ENCODE measurements around the gene ITIH3. TPM values are rescaled to one million over a fixed set of nuclear protein-coding genes. Genes with fewer than 3 reads are reported as not detected.

The ITIH3 gene
- total and polyA plus RNA-seq, 9 donors: 0.23 to 14.2 (median 1.8) TPM

DNA sequence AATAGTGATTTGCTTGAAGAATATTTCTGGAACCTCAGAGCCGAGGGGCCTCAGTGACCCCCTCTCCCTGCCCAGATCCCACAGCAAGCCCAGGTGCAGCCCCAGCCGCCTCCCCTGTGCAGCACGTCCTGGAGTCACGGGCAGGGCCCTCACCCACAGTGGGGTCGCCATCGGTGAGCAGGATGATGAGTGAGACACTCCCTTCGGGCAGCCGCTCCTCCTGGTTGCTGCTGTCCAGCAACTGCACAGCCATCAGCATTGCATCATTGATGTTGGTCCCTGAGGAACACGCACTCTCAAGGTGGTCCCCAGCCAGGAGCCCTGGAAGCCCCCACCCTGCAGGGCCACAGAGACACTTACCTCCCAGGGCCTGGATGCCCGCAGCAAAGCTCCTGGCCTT, 29.4 kb downstream of the ITIH3 start:
- 93 to 97% (median 97%) methylated on average over 10 of the region's 10 CpGs for WGBS, 3 donors
- no peaks in the 10 kb centered on the region for H3K9me3 ChIP-seq
- H3K27ac ChIP-seq: no peak overlapping the region
- no peaks in the 10 kb centered on the region for H3K36me3 ChIP-seq
- intact Hi-C loops (cut with DNase I): no loop called here
- no peaks in the 10 kb centered on the region for H3K4me1 ChIP-seq (ENCODE audit: insufficient read depth)
- TF ChIP-seq, protein P1, sequence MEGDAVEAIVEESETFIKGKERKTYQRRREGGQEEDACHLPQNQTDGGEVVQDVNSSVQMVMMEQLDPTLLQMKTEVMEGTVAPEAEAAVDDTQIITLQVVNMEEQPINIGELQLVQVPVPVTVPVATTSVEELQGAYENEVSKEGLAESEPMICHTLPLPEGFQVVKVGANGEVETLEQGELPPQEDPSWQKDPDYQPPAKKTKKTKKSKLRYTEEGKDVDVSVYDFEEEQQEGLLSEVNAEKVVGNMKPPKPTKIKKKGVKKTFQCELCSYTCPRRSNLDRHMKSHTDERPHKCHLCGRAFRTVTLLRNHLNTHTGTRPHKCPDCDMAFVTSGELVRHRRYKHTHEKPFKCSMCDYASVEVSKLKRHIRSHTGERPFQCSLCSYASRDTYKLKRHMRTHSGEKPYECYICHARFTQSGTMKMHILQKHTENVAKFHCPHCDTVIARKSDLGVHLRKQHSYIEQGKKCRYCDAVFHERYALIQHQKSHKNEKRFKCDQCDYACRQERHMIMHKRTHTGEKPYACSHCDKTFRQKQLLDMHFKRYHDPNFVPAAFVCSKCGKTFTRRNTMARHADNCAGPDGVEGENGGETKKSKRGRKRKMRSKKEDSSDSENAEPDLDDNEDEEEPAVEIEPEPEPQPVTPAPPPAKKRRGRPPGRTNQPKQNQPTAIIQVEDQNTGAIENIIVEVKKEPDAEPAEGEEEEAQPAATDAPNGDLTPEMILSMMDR (IDR thresholded peaks at IDR 0.05): no peak
- TF ChIP-seq POLR2A (IDR thresholded peaks at IDR 0.05): no peak
- no peak for TF ChIP-seq EP300 (IDR thresholded peaks at IDR 0.05)
- H3K4me3 ChIP-seq: no peak overlapping the region
- DNase-seq: no peak
- H3K27me3 ChIP-seq: no peaks in the 10 kb centered on the region

DNA sequence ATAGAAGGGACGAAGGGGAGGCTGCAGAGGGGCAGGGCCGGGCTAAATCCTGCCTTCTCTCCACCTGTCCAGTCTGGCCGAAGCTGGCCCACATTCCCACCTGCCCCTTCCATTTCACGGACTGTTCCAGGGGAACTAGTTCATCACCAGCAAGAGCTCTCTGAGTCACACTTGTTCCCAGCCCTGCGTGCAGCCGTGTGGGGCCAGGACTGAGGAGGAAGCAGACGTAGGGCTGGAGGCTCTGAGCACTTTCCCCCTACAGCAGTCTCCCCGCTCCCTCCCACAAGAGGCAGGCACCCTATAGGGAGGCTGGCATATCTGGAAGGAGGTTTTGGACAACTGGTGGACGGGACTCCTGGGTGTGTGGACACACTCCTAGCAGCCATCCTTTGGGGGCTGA, 32.8 kb downstream of the ITIH3 start:
- 51 to 63% (median 56%) methylated on average over 8 to 9 of the region's 9 CpGs for WGBS, 3 donors
- Histone ChIP-seq H3K27ac (no peak overlapping the region), H3K27me3 (no peaks in the 10 kb centered on the region), H3K36me3 (no peaks in the 10 kb centered on the region), H3K9me3 (no peaks in the 10 kb centered on the region), H3K4me1 (ENCODE audit: insufficient read depth) (no peaks in the 10 kb centered on the region), H3K4me3 (no peak overlapping the region)
- intact Hi-C loops (cut with DNase I): no loop called here
- TF ChIP-seq, protein P1 (IDR thresholded peaks at IDR 0.05): no peak
- no peak for TF ChIP-seq POLR2A (IDR thresholded peaks at IDR 0.05)
- no peak for TF ChIP-seq EP300 (IDR thresholded peaks at IDR 0.05)
- no peak for DNase-seq

DNA sequence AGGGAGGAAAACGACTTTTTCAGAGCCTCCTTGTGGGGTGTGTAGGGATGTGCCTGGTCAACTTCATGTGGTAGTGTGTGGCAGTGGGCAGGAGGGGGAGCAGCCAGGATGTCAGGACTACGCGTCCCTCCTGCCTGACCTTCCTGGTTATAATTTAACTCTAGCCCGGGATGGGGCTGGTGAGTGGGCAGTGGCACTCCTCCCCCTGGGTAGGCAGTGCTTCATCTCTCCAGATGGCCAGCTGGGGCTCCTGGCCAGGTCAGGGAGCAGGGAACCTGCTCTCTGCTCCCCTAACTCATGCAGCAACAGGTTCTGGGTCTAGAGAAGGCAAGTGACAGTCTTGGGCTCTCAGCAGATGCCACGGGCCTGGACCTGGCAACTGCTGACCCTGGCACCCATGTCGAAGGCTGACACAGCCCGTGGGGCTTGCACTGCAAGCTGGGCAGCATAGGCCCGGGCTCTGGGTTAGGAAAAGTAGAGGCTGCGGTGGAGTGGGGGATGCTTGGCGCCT, 33.3 kb downstream of the ITIH3 start:
- intact Hi-C loops (cut with DNase I): no loop called here
- Histone ChIP-seq H3K36me3 (no peaks in the 10 kb centered on the region), H3K9me3 (no peaks in the 10 kb centered on the region), H3K27ac (no peak overlapping the region), H3K4me1 (ENCODE audit: insufficient read depth) (no peaks in the 10 kb centered on the region), H3K27me3 (no peaks in the 10 kb centered on the region), H3K4me3 (no peak overlapping the region)
- no peak for DNase-seq
- no peak for TF ChIP-seq EP300 (IDR thresholded peaks at IDR 0.05)
- TF ChIP-seq, protein P1 (IDR thresholded peaks at IDR 0.05): no peak
- no peak for TF ChIP-seq POLR2A (IDR thresholded peaks at IDR 0.05)
- 53 to 62% (median 55%) methylated on average over 10 of the region's 10 CpGs for WGBS, 3 donors

DNA sequence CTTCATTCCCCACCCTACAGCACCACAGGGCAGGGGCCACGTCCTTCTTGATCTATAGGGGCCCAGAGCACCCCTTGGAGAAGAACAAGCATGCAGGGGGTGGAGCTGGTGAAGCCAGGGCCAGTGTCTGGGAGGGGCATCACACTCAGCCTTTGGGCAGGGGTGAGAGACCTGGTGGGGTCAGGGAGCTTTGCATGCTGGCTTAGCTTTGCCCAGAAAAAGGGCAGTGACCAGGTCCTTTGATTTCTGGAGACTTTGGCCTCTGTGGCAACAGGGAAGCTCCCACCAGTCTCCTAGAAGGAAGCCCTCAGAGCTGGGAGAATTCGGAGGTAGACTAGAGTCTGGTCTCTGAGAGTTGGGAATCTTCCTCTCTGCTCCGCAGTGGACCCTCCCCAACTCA, 34.9 kb downstream of the ITIH3 start:
- intact Hi-C loops (cut with DNase I): no loop called here

More for the DNA sequence above, 34.9 kb downstream of the ITIH3 start:
- DNase-seq: no peak
- TF ChIP-seq POLR2A (IDR thresholded peaks at IDR 0.05): no peak
- TF ChIP-seq, protein P1 (IDR thresholded peaks at IDR 0.05): no peak
- TF ChIP-seq EP300 (IDR thresholded peaks at IDR 0.05): no peak
- Histone ChIP-seq H3K4me3 (no peak overlapping the region), H3K4me1 (ENCODE audit: insufficient read depth) (no peaks in the 10 kb centered on the region), H3K27me3 (no peaks in the 10 kb centered on the region), H3K27ac (no peak overlapping the region), H3K36me3 (no peaks in the 10 kb centered on the region), H3K9me3 (no peaks in the 10 kb centered on the region)
- WGBS, 3 donors: 88 to 90% (median 89%) methylated on average over 3 of the region's 3 CpGs

Measured in ovary (tissue), 9 donors.